Measurements from ENCODE around the gene PMS2.
"Not testable (repeated sequence)": the region's sequence is repeated elsewhere in the genome, so short reads cannot be mapped to it uniquely, and the experiment has no call there.

The PMS2 gene

DNA sequence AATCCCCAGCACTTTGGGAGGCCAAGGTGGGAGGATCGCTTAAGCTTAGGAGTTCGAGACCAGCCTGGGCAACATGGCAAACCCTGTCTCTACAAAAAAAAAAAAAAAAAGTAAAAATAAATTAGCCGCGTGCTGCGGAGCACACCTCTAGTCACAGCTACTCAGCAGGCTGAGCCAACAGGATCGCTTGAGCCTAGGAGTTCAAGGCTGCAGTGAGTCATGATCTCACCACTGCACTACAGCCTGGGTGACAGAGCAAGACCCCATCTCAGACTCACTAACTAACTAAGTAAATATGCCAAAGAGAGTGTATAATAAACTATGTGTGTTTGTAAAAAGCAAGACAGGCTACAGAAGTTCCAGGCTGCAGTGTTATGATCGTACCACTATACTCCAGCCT, 45.0 kb downstream of the PMS2 start:
- not testable (repeated sequence) for H3K4me3 ChIP-seq (ENCODE audit: low read length); DNase-seq (ENCODE audit: low read depth)

GRCh38 chr7:5963205-5963604, 45.6 kb downstream of the PMS2 start:
- not testable (repeated sequence) for H3K4me3 ChIP-seq (ENCODE audit: low read length); DNase-seq (ENCODE audit: low read depth)

DNA sequence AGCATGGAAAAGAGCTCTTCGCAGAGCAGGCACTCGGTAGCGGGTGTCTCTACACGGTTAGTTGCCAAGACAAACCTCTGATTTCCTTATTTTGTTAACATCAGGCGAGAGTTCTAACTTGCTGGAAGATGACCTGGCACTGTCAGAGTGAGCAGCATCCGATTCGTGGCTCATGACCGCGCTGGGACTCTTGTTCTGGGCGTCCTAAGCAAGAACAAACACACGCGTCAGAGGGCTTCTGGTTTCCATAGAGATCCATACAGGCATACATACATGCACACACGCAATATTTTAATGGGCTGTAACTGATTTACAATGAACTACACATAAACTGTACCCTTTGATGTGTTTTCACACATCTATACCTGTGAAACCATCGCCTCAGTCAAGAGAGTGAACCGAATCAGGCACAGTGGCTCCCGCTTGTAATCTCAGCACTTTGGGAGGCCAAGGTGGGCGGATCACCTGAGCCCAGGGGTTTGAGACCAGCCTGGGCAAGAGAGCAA, 73.9 kb downstream of the PMS2 start:
- DNase-seq (ENCODE audit: low read depth); H3K4me3 ChIP-seq (ENCODE audit: low read length): not testable (repeated sequence)

DNA sequence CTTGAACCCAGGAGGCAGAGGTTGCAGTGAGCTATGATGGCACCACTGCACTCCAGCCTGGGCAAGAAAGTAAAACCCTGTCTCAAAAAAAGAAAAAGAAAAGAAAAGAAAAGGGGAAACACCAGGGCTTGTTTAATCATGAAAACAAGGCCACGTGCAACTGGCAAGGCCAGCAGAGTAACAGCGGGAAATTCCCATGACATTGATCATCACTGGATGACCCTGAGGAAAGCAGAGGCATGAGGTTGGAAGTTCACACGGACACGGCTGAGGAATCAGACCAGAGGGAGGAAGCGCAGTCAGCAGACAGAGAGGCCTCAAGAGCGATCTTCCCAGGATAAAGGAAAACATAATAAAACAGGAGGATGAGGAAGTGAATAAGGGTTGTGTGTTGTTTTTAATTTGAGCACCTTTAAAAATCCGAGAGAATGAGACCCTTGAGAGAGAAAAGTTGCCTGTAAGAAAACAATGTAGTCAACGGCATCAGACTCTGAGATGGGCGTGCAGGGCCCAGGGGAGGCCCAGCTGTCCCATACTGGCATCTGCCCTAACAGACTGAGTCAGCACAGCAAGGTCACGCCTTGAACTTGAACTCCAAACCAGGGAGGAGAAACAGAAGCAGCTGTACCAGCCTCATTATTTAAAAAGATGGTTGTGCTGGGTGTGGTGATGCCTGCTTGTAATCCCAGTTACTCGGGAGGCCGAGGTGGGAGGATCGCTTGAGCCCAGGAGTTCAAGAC, 76.8 kb downstream of the PMS2 start:
- H3K4me3 ChIP-seq (ENCODE audit: low read length); DNase-seq (ENCODE audit: low read depth): not testable (repeated sequence)

DNA sequence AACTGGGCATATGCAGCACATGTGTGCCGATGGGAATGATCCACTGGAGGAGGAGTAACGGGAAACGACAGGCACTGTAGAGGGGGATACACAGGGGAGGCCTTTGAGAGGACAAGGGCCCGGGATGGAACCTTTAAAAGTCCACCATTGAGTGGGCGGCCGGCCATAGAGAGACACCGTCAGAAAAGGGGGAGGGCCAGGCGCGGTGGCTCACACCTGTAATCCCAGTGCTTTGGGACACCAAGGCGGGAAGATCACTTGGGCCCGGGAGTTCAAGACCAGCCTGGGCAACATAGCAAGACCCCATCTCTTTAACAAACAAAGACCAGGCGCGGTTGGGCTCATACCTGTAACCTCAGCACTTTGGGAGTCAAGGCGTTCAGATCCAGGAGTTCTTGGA, 77.6 kb downstream of the PMS2 start:
- not testable (repeated sequence) for DNase-seq (ENCODE audit: low read depth); H3K4me3 ChIP-seq (ENCODE audit: low read length)

- not testable (repeated sequence) for DNase-seq (ENCODE audit: low read depth); H3K4me3 ChIP-seq (ENCODE audit: low read length)
These were observed 78.6 kb downstream of the PMS2 start for GRCh38 chr7:5930290-5930689.

DNA sequence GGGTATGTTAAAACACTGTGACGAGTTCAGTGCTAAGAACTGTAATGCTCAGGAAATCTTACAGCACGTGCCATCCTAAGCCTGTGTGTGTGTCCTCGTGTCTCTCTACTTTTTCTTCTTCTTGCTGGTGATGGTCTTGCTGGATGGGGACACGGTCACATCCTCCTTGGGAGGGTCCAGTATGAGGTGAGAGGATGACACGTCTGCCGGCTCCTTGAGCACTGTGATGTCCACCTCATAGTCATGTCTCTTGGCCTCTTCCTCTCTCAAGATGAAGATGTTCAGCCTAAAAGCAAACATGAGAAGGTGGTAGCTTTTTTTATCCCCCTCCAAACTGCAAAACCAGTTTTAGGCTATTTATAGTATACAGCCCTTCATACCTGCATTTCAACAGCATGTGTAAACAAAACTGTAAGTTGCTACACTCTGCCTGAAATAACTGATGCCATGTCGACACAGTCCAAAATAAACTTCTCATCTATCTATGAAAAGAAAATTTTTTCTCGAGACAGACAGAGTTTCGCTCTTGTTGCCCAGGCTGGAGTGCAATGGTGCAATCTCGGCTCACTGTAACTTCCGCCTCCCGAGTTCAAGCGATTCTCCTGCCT, 82.5 kb downstream of the PMS2 start:
- not testable (repeated sequence) for DNase-seq (ENCODE audit: low read depth); H3K4me3 ChIP-seq (ENCODE audit: low read length)

DNA sequence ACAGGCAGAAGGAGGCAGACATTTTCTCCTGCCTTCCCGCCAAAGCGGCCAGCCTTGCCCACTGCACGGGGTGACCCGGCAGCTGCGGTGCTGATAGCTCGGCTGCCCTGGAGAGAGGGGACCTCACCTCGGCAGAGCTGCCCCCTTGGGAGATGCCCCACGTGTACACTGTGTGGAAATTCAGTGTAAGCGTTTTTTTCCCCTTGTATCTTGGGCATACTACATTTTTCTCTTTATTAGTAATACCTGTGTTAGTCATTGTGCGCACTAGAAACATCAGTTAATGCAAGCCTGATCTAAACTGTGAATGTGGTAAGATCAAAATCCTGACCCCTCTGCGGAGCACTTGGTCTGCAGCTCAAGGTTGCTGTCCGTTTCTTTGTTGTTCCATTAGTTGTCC, 84.2 kb downstream of the PMS2 start:
- not testable (repeated sequence) for H3K4me3 ChIP-seq (ENCODE audit: low read length); DNase-seq (ENCODE audit: low read depth)

DNA sequence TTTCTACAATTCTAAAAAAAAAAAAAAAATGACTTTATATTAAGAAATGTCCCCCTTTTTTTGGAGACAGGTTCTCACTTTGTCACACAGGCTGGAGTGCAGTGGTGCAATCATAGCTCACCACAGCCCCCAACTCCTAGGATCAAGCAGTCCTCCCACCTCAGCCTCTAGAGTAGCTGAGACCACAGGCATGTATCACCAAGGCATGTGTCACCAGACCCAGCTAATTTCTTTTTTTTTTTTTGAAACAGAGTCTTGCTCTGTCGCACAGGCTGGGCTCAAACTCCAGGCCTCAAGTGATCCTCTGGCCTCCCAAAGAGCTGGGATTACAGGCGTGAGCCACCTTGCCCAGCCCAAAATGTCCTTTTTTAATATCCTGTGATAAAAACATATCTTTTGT, 84.7 kb downstream of the PMS2 start:
- DNase-seq (ENCODE audit: low read depth); H3K4me3 ChIP-seq (ENCODE audit: low read length): not testable (repeated sequence)
